Heart left ventricle (tissue), 16 donors: Measurements from ENCODE around the gene SLC31A1. TPM values are rescaled to one million over a fixed set of nuclear protein-coding genes. Genes with fewer than 3 reads are reported as not detected.

ENCODE experiments used
- ATAC-seq, 4 donors: fragments of 200-7000 bp; cut with Tn5 transposase; one replicate each; pipeline ENCODE4 v1.9.1; 2020 to 2022; ENCODE audit warnings: moderate library complexity in 4 of 4, mild to moderate bottlenecking in 3 of 4, moderate number of reproducible peaks in 1 of 4
- DNase-seq, 5 donors: peaks; one replicate each; pipeline ENCODE4 v3.0.0-alpha.2; 2020
- H3K27ac ChIP-seq, 12 donors: fragments of 200-600 bp; sonication (generic) in 4 of 12; one replicate each; pipeline versions ENCODE4 v1.5.0 to v1.8.0; 2016 to 2022; ENCODE audit warnings: mild to moderate bottlenecking in 2 of 12
- H3K27me3 ChIP-seq, 9 donors: fragments of 200-600 bp; sonication (generic) in 2 of 9; one replicate each; pipeline versions ENCODE4 v1.5.1 to v1.8.0; 2016 to 2022; ENCODE audit warnings: mild to moderate bottlenecking in 3 of 9
- H3K36me3 ChIP-seq, 9 donors: fragments of 200-600 bp; sonication (generic) in 2 of 9; one replicate each; pipeline versions ENCODE4 v1.5.0 to v1.8.0; 2018 to 2022; ENCODE audit warnings: mild to moderate bottlenecking in 2 of 9
- H3K4me1 ChIP-seq, 12 donors: fragments of 200-600 bp; sonication (generic) in 4 of 12; one replicate each; pipeline versions ENCODE4 v1.5.0 to v1.8.0; 2016 to 2022; ENCODE audit warnings: mild to moderate bottlenecking in 3 of 12
- H3K4me3 ChIP-seq, 12 donors: fragments of 200-600 bp; sonication (generic) in 4 of 12; one replicate each; pipeline versions ENCODE4 v1.5.0 to v1.8.0; 2017 to 2022; ENCODE audit warnings: mild to moderate bottlenecking in 9 of 12, moderate library complexity in 4 of 12
- H3K9me3 ChIP-seq, 12 donors: fragments of 200-600 bp; sonication (generic) in 4 of 12; one replicate each; pipeline versions ENCODE4 v1.5.0 to v1.8.0; 2016 to 2022; ENCODE audit warnings: mild to moderate bottlenecking in 1 of 12
- POLR2A ChIP-seq, 2 donors: fragments of 450-650 bp; IDR thresholded peaks; one replicate each; pipeline ENCODE4 v1.6.1; 2017; ENCODE audit warnings: antibody characterized with exemption in 2 of 2, mild to moderate bottlenecking in 2 of 2, moderate library complexity in 2 of 2
- WGBS, 4 donors: extraction: QIAGEN DNeasy Blood & Tissue Kit in 2 of 4; methylation state at CpG; one replicate each; pipeline versions ENCODE4 v1.1.5 to v1.1.7; 2013 to 2018; 5-methylcytosine and 5-hydroxymethylcytosine counted together
- intact Hi-C, 10 donors: fragments of 100-400 bp; cut with DNase I; formaldehyde crosslinking; loops; one replicate each; pipeline versions ENCODE4 v1.11.1 to v1.14.2; 2022
- polyA plus RNA-seq, 2 donors: library from polyadenylated mRNA; stranded (reverse); fragments of 200-250 nt; gene quantifications; one replicate each; pipeline ENCODE4 v1.2.3, GENCODE V29; 2013
- total RNA-seq, 9 donors: library from RNA; depleted of rRNA in 2 of 9; stranded (reverse); fragments of >200 nt in 2 of 9; fragmentation: NEBNext Ultra II Directional in 3 of 9; extraction: Animal tissue kit (Norgen Biotek cat#: 25700) in 3 of 9; gene quantifications; one replicate each; pipeline versions ENCODE4 v1.1.0 to v1.2.4, GENCODE V29; 2016 to 2023
- TF ChIP-seq, protein P1 (sequence below), 12 donors: fragments of 200-600 bp; sonication (generic) in 4 of 12; IDR thresholded peaks; one replicate each; pipeline versions ENCODE4 v1.5.0 to v1.8.0; 2018 to 2022; ENCODE audit warnings: antibody characterized with exemption in 12 of 12, mild to moderate bottlenecking in 5 of 12
- donor health status: ischemic (EF 13 %, LVEDD 7.1; RV severe dilation, severe dysfunction).
- donor health status: healthy with polysubstance abuse.
- donor health status: DM: no; HTN: yes; CAD: no.
- donor health status: DM: no; HTN: no; CAD: no.
- donor health status: ischemic (EF 25% LVEDD 6.9; RV normal size, moderate dysfunction).
- donor health status: ischemic (EF 25% LVEDD 5.7; RV mildly dilated, moderate dysfunction).
- donor health status: healthy.
- donor health status: DM: yes; HTN: yes; CAD: no.
- donor health status: ischemic (EF 35%, LVEDD 5.7; RV mildly dilated, moderate dysfunction).
- donor health status: nonischemic (EF 11% LVEDD 7.7; RV severe dilation, severe dysfunction).
- donor health status: DM: yes; HTN: yes; CAD: no.
- donor health status: PGD.
- donor health status: ischemic (EF 29% LVEDD 5.4; RV normal size, mild dysfunction).
- donor health status: nonischemic (EF 23%, LVEDD 6.1; RV moderate dilation, normal function).

The SLC31A1 gene
- total and polyA plus RNA-seq, 11 donors, result 4.2 to 22.3 (median 10.7) TPM

DNA sequence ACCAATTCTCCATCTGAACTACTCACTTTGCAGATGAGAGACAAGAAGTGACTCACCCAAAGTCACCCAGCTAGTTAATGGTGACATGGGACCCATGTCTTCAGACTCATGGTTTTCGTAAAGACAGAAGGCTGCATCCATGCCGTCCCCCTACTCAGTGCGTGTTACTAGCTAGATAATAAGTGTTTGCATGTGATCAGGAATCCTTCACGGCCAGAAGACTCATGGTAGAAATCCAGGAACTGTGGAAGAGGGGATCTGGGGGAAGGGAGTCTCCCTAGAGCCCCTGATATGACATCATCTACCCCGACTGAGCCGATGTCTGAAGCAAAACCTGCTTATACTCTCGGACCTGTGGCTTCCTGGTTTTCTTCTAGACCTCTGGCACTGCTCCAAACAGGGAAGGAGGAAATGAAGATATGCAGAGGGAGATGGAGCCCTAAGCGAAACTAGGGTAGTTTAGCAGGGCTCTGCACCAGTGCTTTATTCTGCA, 78.5 kb downstream of the SLC31A1 start:
- 32 to 46% (median 38%) methylated on average over 8 of the region's 8 CpGs for WGBS, 4 donors
- Histone ChIP-seq H3K4me3 (no peak overlapping the region), H3K27me3 (no peaks in the 10 kb centered on the region), H3K4me1 (peaks cover 0 to 9% (median 0%) of the 10 kb centered on the region in 12 donors), H3K27ac (no peak overlapping the region), H3K9me3 (no peaks in the 10 kb centered on the region), H3K36me3 (no peaks in the 10 kb centered on the region)
- peak in 3 of 4 donors; percentile 25 to 38 (median 32) for ATAC-seq
- TF ChIP-seq POLR2A (IDR thresholded peaks at IDR 0.05), result no peak
- TF ChIP-seq, protein P1, sequence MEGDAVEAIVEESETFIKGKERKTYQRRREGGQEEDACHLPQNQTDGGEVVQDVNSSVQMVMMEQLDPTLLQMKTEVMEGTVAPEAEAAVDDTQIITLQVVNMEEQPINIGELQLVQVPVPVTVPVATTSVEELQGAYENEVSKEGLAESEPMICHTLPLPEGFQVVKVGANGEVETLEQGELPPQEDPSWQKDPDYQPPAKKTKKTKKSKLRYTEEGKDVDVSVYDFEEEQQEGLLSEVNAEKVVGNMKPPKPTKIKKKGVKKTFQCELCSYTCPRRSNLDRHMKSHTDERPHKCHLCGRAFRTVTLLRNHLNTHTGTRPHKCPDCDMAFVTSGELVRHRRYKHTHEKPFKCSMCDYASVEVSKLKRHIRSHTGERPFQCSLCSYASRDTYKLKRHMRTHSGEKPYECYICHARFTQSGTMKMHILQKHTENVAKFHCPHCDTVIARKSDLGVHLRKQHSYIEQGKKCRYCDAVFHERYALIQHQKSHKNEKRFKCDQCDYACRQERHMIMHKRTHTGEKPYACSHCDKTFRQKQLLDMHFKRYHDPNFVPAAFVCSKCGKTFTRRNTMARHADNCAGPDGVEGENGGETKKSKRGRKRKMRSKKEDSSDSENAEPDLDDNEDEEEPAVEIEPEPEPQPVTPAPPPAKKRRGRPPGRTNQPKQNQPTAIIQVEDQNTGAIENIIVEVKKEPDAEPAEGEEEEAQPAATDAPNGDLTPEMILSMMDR (IDR thresholded peaks at IDR 0.05), result no peak
- intact Hi-C loops, result loop anchor here in 3 of 10 donors (10.0 kb wide), 3 partner anchors 295 to 365 kb away; no protein-coding TSS in a partner anchor
- peak in 1 of 5 donors; percentile 17 for DNase-seq

DNA sequence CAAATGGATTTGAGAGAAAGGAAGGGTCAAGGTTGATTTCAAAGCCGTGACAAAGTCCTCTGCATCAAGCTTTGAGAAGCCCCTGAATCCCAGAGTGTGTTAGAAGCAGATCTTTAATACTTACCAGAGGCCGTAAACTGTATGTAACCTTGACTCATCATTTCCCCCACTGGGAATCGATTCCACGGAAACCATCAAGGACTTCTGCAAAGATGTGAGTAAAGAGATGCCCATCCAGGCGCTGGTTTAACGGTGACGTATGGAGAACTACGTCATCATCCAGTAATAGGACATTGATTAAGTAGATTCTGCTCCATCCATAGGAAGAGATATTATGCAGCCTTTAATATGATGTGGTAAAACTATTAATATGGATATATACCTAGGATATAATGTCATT, 80.2 kb downstream of the SLC31A1 start:
- Histone ChIP-seq H3K36me3 (no peaks in the 10 kb centered on the region), H3K27ac (no peak overlapping the region), H3K4me1 (peaks cover 0 to 9% (median 0%) of the 10 kb centered on the region in 12 donors), H3K9me3 (no peaks in the 10 kb centered on the region), H3K27me3 (no peaks in the 10 kb centered on the region), H3K4me3 (no peak overlapping the region)
- DNase-seq (no peak), ATAC-seq (no peak)
- intact Hi-C loops, result loop anchor here in 2 of 10 donors (10.0 kb wide), 2 partner anchors 293 to 353 kb away; no protein-coding TSS in a partner anchor
- TF ChIP-seq, protein P1 (IDR thresholded peaks at IDR 0.05), result no peak
- no peak for TF ChIP-seq POLR2A (IDR thresholded peaks at IDR 0.05)
- WGBS, 4 donors, result 85 to 90% (median 89%) methylated on average over 8 of the region's 8 CpGs

DNA sequence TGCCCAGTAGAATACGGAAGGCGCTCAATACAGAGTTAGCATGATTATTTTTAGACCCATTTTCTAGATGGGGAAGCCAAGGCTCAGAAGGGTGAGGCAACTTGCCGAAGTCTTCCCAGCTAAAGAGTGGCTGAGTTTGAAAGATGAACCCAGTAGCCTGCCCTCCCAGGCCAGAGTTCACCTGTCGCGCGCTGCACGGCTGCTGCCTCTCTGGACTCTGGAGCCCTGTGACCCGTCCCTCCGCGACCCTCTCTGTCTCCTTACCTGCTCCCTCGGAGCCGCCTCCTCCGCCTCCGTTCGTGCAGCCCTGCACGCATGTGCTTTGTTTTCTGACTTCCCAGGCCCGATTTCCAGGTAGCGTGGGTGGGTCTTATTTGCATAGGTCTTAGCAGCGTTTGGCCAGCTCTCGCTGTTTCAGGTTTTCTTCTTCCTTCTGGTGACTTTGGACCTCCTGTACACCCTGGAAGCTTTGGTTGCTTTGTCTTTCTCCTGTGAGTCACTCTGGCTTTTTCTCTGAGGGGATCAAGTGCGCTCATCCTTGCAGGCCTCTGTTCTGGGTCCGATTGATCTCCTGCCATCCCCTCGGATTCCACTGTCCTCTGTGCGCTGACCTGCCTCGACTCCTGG, 81.6 kb downstream of the SLC31A1 start, which contains the start of gene RNF183:
RNF183 (minus strand) TSS at position 585 of the 627 bp plus-strand sequence. CDS start 5,192 bp downstream, outside the sequence.
- peaks cover 0 to 9% (median 0%) of the 10 kb centered on the region in 12 donors for H3K4me1 ChIP-seq
- no peak within 1 kb of the TSS for H3K27ac ChIP-seq
- intact Hi-C loops, result loop anchor here in 2 of 10 donors (10.0 kb wide), 2 partner anchors 292 to 352 kb away; no protein-coding TSS in a partner anchor
- H3K36me3 ChIP-seq, result no peaks in the 10 kb centered on the region
- ATAC-seq, result no peak
- no peak within 1 kb of the TSS for H3K4me3 ChIP-seq
- TF ChIP-seq, protein P1 (IDR thresholded peaks at IDR 0.05), result no peak
- TF ChIP-seq POLR2A (IDR thresholded peaks at IDR 0.05), result no peak
- H3K27me3 ChIP-seq, result no peaks in the 10 kb centered on the region
- WGBS, 4 donors, result 81 to 85% (median 84%) methylated on average over 25 of the region's 25 CpGs
- no peak for DNase-seq
- no peaks in the 10 kb centered on the region for H3K9me3 ChIP-seq

DNA sequence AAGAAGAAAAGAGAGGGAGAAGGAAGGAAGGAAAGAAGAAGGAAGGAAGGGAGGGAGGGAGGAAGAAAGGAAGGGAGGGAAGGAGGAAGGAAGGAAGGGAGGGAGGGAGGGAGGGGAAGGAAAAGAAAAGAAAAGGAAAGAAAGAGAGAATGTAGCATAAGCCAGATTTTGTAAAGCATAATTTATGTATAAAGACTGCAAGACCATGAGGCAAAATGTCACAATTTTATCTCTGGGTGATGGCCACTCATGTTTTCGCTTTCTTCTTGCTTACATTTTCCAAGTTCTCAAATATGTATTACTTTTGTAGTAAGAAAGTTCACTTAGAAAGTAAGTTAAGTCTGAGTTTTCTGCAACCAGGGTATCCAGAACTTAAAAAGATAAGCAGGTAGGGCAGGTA, 85.2 kb downstream of the SLC31A1 start:
- H3K27ac ChIP-seq, result no peak overlapping the region
- DNase-seq (no peak), ATAC-seq (no peak)
- H3K4me1 ChIP-seq, result peaks cover 0 to 22% (median 9%) of the 10 kb centered on the region in 12 donors
- TF ChIP-seq, protein P1 (IDR thresholded peaks at IDR 0.05), result no peak
- TF ChIP-seq POLR2A (IDR thresholded peaks at IDR 0.05), result no peak
- no peaks in the 10 kb centered on the region for H3K9me3 ChIP-seq
- no peaks in the 10 kb centered on the region for H3K36me3 ChIP-seq
- no peak overlapping the region for H3K4me3 ChIP-seq
- H3K27me3 ChIP-seq, result no peaks in the 10 kb centered on the region
- intact Hi-C loops, result loop anchor here in 4 of 10 donors (5.0 to 10.0 kb wide), 4 partner anchors 96 to 348 kb away; partner anchors contain the start of gene ALAD (in 1 of the 4)
- WGBS, 4 donors, result 88 to 98% (median 89%) methylated on average over 1 of the region's 1 CpG
